ENCODE measurements around the gene SIT1.

GRCh38 chr9:35629597-35629996, 21.1 kb downstream of the SIT1 start:
- TF ChIP-seq POLR2AphosphoS5 (IDR thresholded peaks at IDR 0.05) (no peak), CTCF (IDR thresholded peaks at IDR 0.05) (no peak)

Measured in prostate gland (tissue), 2 donors.